Chondrocyte (in vitro differentiated cells): ENCODE data around the gene HRC. TPM values are rescaled to one million over a fixed set of nuclear protein-coding genes. Genes with fewer than 3 reads are reported as not detected.

ENCODE experiments used
- DNase-seq: peaks from one replicate; pipeline ENCODE4 v3.0.0; 2021; ENCODE audit warnings: mixed read lengths, low spot score
- H3K27ac Mint-ChIP-seq: one replicate; pipeline ENCODE4 v1.8.0; 2021; ENCODE audit warnings: mild to moderate bottlenecking, moderate library complexity, mixed read lengths; ENCODE audit not compliant: unreplicated experiment
- H3K27me3 Mint-ChIP-seq: 2 replicates; pipeline ENCODE4 v1.8.0; 2021; ENCODE audit warnings: low read depth, mixed read lengths
- H3K36me3 Mint-ChIP-seq: 2 replicates; pipeline ENCODE4 v1.8.0; 2021; ENCODE audit warnings: low read depth, mixed read lengths
- H3K4me1 Mint-ChIP-seq: 2 replicates; pipeline ENCODE4 v1.8.0; 2021; ENCODE audit warnings: low read depth, mild to moderate bottlenecking, mixed read lengths
- H3K4me3 Mint-ChIP-seq: one replicate; pipeline ENCODE4 v1.8.0; 2021; ENCODE audit warnings: mild to moderate bottlenecking, moderate library complexity, mixed read lengths; ENCODE audit not compliant: unreplicated experiment
- H3K9me3 Mint-ChIP-seq: 2 replicates; pipeline ENCODE4 v1.8.0; 2021; ENCODE audit warnings: low read depth, mixed read lengths
- total RNA-seq: library from RNA; stranded (reverse); gene quantifications from 3 replicates; pipeline ENCODE4 v1.2.1, GENCODE V29; 2021
- TF ChIP-seq, protein P1 (sequence below): fragments of 200-600 bp; sonication (generic); IDR thresholded peaks from 2 replicates; pipeline ENCODE4 v1.5.0; 2021; ENCODE audit warnings: antibody characterized with exemption, mild to moderate bottlenecking, moderate library complexity

Gene HRC
- total RNA-seq, 1 donor from 2014 or later = not detected

DNA sequence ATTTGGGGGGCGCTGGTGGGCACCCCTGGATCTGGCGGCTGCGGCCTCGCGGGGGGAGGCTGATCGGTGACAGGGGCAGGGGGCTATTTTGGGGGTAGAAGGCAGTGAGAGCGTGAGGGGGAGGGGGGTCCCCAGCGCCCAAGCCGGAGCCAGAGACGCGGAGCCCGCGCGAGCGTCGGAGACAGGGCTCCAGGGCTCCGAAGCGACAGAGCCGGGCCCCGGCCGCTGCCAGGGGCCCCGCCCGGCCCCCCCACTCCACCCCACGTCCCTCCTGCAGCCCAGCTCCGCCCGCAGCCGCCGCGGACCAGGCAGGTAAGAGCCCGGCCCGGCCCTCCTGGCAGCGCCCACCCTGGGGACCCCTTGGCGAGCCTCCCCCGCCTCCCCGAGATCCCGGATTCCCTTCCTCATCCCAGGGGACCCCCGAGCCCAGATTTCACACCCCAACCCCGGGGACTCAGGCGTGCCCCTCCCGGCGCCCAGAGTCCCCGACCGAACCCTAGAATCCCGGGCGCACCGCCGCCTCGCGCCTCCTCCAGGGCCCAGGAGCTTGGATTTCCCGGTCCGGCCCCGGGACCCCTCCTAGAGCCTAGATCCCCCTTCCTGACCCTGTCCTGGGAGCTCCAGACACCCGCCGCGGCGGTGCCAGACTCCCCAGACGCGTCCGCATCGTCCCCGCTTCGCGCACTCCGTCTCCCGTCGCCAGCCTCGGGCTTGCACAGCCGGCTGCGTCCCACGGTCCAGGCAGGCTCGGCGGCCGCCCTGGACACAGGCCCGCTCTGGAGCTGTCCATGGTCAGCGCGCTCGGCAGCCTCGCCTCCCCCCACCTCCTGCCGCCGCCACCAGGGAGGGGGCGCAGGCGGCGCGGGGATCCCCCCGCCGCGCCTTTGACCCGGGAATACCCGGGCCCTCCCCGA lies 35.5 kb downstream of the HRC start, which contains the start of gene PPFIA3:
TSS of gene PPFIA3 (plus strand) at position 134 of the 914 bp plus-strand sequence. CDS start 8,330 bp downstream, outside the sequence.
- peak within 1 kb of the TSS; percentile 83 for H3K4me3 Mint-ChIP-seq
- TF ChIP-seq, protein P1, sequence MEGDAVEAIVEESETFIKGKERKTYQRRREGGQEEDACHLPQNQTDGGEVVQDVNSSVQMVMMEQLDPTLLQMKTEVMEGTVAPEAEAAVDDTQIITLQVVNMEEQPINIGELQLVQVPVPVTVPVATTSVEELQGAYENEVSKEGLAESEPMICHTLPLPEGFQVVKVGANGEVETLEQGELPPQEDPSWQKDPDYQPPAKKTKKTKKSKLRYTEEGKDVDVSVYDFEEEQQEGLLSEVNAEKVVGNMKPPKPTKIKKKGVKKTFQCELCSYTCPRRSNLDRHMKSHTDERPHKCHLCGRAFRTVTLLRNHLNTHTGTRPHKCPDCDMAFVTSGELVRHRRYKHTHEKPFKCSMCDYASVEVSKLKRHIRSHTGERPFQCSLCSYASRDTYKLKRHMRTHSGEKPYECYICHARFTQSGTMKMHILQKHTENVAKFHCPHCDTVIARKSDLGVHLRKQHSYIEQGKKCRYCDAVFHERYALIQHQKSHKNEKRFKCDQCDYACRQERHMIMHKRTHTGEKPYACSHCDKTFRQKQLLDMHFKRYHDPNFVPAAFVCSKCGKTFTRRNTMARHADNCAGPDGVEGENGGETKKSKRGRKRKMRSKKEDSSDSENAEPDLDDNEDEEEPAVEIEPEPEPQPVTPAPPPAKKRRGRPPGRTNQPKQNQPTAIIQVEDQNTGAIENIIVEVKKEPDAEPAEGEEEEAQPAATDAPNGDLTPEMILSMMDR = peak; percentile 16
- peak within 1 kb of the TSS; percentile 93 for H3K27ac Mint-ChIP-seq
- H3K36me3 Mint-ChIP-seq = no peaks in the 10 kb centered on the region
- H3K27me3 Mint-ChIP-seq = no peaks in the 10 kb centered on the region
- DNase-seq = no peak
- no peaks in the 10 kb centered on the region for H3K9me3 Mint-ChIP-seq
- peaks cover 27% of the 10 kb centered on the region for H3K4me1 Mint-ChIP-seq

DNA sequence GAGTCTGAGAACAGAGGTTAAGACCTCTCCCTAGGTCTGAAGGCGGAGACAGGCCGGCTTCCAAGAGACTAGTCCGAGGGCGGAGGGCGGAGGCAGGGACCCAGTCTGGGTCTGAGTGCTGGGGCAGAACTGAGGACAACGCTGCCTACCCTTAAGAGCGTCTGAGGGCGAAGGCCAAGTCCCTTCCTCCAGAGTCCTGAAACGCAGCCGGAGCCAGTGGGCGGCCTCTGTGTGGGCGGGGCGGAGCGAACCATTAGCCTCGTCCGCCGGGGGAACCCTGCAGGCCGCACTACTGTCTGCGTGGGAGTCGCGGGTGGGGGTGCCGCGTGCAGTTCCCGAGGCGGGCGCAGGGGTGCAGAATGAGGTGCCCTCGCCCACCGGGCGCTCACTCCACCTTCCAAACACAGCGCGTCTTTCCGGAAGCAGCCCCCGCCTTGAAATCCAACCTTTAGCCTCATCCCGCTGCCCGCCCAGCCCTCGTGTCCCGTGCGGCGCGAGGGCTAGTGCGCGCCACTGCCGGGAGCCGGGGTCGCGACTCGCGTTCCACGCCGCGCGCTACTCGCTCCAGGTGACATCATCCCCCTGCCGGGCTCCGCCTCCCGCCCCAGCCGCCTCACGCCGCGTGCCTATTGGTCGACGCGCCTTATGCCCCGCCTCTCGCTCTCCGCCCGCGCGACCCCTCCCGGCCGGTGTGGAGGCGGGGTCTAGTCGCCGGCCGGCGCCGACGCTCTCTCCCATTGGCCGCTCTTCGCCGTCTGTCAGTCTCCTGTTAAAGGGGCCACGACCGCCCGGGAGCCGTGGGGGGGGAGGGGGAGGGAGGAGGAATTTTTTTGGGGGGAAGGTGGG lies 36.4 kb downstream of the HRC start, which contains the start of gene C19orf73:
TSS of gene C19orf73 (minus strand) at position 579 of the 846 bp plus-strand sequence. CDS start at position 458, 121 bp downstream.
- peak; percentile 99 for DNase-seq
- Mint-ChIP-seq H3K4me1 (peaks cover 31% of the 10 kb centered on the region), H3K9me3 (no peaks in the 10 kb centered on the region), H3K27me3 (no peaks in the 10 kb centered on the region), H3K4me3 (peak within 1 kb of the TSS; percentile 83), H3K27ac (peak within 1 kb of the TSS; percentile 93), H3K36me3 (no peaks in the 10 kb centered on the region)
- TF ChIP-seq, protein P1 = peak; percentile 43

DNA sequence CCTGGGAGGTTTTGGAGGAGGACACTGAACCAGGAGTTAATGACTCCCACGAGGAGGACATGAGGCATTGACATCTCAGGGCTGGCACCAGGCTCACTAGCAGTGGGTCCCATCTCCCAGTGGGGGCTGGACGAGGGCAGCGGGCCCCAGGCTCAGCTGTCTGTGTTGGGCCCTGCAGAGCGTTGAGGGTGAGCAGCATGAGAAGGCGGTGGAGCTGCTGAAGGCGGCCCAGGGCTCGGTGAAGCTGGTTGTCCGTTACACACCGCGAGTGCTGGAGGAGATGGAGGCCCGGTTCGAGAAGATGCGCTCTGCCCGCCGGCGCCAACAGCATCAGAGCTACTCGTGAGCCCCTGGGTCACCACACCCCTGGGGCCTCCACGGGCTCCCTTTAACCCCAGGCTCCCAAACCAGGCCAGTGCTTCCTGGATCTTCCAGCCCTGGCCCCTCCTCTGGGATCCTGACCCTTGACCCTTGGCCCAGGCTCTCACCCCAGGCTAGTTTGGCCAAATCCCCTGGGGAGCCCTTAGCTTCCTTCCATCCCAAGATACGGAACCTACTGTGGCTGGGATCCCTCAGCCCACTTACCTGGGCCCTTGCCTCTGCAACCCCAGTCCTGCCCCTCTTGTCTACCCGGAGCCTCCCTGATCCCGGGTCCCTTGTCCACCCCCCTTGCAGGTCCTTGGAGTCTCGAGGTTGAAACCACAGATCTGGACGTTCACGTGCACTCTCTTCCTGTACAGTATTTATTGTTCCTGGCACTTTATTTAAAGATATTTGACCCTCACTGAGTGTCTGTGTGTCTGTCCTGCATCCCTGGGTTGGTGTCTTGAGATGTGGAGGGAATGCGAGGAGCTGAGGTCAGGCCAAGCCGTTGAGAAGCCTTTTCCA lies 37.3 kb downstream of the HRC start:
- H3K36me3 Mint-ChIP-seq = no peaks in the 10 kb centered on the region
- peaks cover 37% of the 10 kb centered on the region for H3K4me1 Mint-ChIP-seq
- no peaks in the 10 kb centered on the region for H3K27me3 Mint-ChIP-seq
- H3K27ac Mint-ChIP-seq = peak overlapping the region; percentile 93
- no peaks in the 10 kb centered on the region for H3K9me3 Mint-ChIP-seq
- H3K4me3 Mint-ChIP-seq = peak overlapping the region; percentile 83
- no peak for DNase-seq
- TF ChIP-seq, protein P1 = no peak

DNA sequence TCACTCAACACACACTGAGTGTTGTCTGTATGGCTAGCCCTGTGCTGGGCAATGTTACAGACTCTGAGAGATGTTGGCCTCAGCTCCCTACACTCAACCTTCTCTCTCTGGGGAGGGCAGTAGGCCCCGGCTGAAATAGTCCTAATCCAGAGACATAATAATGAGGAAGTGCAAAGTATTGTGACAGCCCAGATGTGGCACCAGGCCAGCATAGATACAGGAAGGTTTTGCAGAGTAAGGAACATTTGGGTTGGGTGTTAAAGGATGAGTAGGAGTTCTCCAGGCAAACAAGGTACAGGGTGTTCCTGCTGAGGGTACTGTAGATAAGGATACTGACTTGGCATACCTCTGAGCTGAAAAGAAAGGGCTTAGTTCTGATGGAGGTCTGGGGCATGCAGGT lies 38.7 kb downstream of the HRC start:
- TF ChIP-seq, protein P1 = no peak
- DNase-seq = no peak
- no peaks in the 10 kb centered on the region for H3K27me3 Mint-ChIP-seq
- peaks cover 37% of the 10 kb centered on the region for H3K4me1 Mint-ChIP-seq
- H3K4me3 Mint-ChIP-seq = peak overlapping the region; percentile 25
- no peaks in the 10 kb centered on the region for H3K36me3 Mint-ChIP-seq
- peak overlapping the region; percentile 24 for H3K27ac Mint-ChIP-seq
- H3K9me3 Mint-ChIP-seq = no peaks in the 10 kb centered on the region
